NCI-H460 (cell line): ENCODE measurements around the gene UTP3. TPM values are rescaled to one million over a fixed set of nuclear protein-coding genes. Genes with fewer than 3 reads are reported as not detected.

ENCODE experiments used
- small RNA-seq, 2 experiments: library from RNA; depleted of rRNA; stranded (forward); fragments of <200 nt; gene quantifications; one replicate each; pipeline ENCODE3, GENCODE V24; 2014
- total RNA-seq: library from RNA; depleted of rRNA; stranded (reverse); fragments of >200 nt; shearing (Covaris generic); gene quantifications from 2 replicates; pipeline ENCODE4 v1.2.3, GENCODE V29; 2014; rRNA removed

UTP3 gene
- total RNA-seq, 1 experiment from 2014 or later, result 14.8 TPM

Small RNA genes within 50 kb of the gene (small RNA-seq; reads per million reads assigned to genes)
- gene RNU6-520P (0 reads per million in 2 experiments), gene RNU6-784P (0 reads per million in 2 experiments)

Other genes with a start within 250 kb of the UTP3 start
- gene MUC7, start 216.3 kb upstream of the UTP3 start, total RNA-seq, result not detected in 2 replicates
- gene AMTN, start 170.0 kb upstream of the UTP3 start, total RNA-seq, result not detected in 2 replicates
- gene AMBN, start 96.3 kb upstream of the UTP3 start, total RNA-seq, result not detected in 2 replicates
- not detected in 2 replicates for gene ENAM, start 59.8 kb upstream of the UTP3 start, total RNA-seq
- gene JCHAIN, start 22.0 kb upstream of the UTP3 start, total RNA-seq, result not detected in 2 replicates
- 15.9 and 23.5 TPM in 2 replicates for gene RUFY3, start 33.4 kb downstream of the UTP3 start, total RNA-seq
- gene GRSF1, start 151.4 kb downstream of the UTP3 start, total RNA-seq, result 90.0 and 101 TPM in 2 replicates
- 7.0 and 9.2 TPM in 2 replicates for gene MOB1B, start 213.8 kb downstream of the UTP3 start, total RNA-seq